HFFc6 (cell line): ENCODE data around the gene ANKRD10. TPM values are rescaled to one million over a fixed set of nuclear protein-coding genes. Genes with fewer than 3 reads are reported as not detected.

Experiments
- DNase-seq: peaks from one replicate; pipeline ENCODE4 v3.0.0-alpha.2; 2018
- H3K27ac Mint-ChIP-seq: 2 replicates; pipeline ENCODE4 v1.8.0; 2020; ENCODE audit warnings: mild to moderate bottlenecking, mixed read lengths
- H3K27me3 Mint-ChIP-seq: 2 replicates; pipeline ENCODE4 v1.8.0; 2021; ENCODE audit warnings: mild to moderate bottlenecking, moderate library complexity, mixed read lengths; ENCODE audit not compliant: insufficient read depth
- H3K36me3 Mint-ChIP-seq: 2 replicates; pipeline ENCODE4 v1.8.0; 2021; ENCODE audit warnings: low read depth, mixed read lengths
- H3K4me1 Mint-ChIP-seq: 2 replicates; pipeline ENCODE4 v1.8.0; 2020; ENCODE audit warnings: low read depth, mixed read lengths
- H3K4me3 Mint-ChIP-seq: 2 replicates; pipeline ENCODE4 v1.8.0; 2020; ENCODE audit warnings: mild to moderate bottlenecking, moderate library complexity, mixed read lengths
- H3K9me3 Mint-ChIP-seq: 2 replicates; pipeline ENCODE4 v1.8.0; 2020; ENCODE audit warnings: mild to moderate bottlenecking, mixed read lengths
- CTCF ChIP-seq: fragments of 200-600 bp; sonication (generic); IDR thresholded peaks from 2 replicates; pipeline ENCODE4 v1.5.0; 2021; ENCODE audit warnings: antibody characterized with exemption, mild to moderate bottlenecking
- total RNA-seq, 6 experiments: library from RNA; stranded (reverse); fragmentation: NEBNext Ultra II Directional; extraction: Animal tissue kit (Norgen Biotek cat#: 25700); gene quantifications; 2 replicates in 1 of 6; 3 replicates in 5 of 6; pipeline ENCODE4 v1.2.3, GENCODE V29; 2021

ANKRD10 gene
- total RNA-seq, 6 experiments from 2014 or later, result 27.1 to 37.2 (median 33.5) TPM

- 0 out of 2 replicates have a peak, but pooled peaks cover 5% of the 10 kb centered on the region for H3K36me3 Mint-ChIP-seq
- no peak for TF ChIP-seq CTCF
- H3K27ac Mint-ChIP-seq, result no peak overlapping the region
- no peak for DNase-seq
- peaks cover 7% of the 10 kb centered on the region for H3K27me3 Mint-ChIP-seq
- H3K9me3 Mint-ChIP-seq, result no peaks in the 10 kb centered on the region
- no peak overlapping the region for H3K4me3 Mint-ChIP-seq
- H3K4me1 Mint-ChIP-seq, result peaks cover 23% of the 10 kb centered on the region
Observed at GRCh38 chr13:110921695-110922094, 6.8 kb upstream of the ANKRD10 start.

GRCh38 chr13:110921209-110921608 is 6.3 kb upstream of the ANKRD10 start:
- Mint-ChIP-seq H3K4me3 (no peak overlapping the region), H3K4me1 (peaks cover 28% of the 10 kb centered on the region), H3K36me3 (0 out of 2 replicates have a peak, but pooled peaks cover 5% of the 10 kb centered on the region), H3K27me3 (peaks cover 7% of the 10 kb centered on the region), H3K9me3 (no peaks in the 10 kb centered on the region), H3K27ac (no peak overlapping the region)
- TF ChIP-seq CTCF, result no peak
- no peak for DNase-seq

- no peak for TF ChIP-seq CTCF
- Mint-ChIP-seq H3K9me3 (no peaks in the 10 kb centered on the region), H3K4me1 (peaks cover 35% of the 10 kb centered on the region), H3K4me3 (no peak overlapping the region), H3K36me3 (0 out of 2 replicates have a peak, but pooled peaks cover 5% of the 10 kb centered on the region), H3K27ac (no peak overlapping the region), H3K27me3 (peaks cover 7% of the 10 kb centered on the region)
- no peak for DNase-seq
Observed at GRCh38 chr13:110920038-110920437, 5.2 kb upstream of the ANKRD10 start.

- H3K4me1 Mint-ChIP-seq, result peaks cover 54% of the 10 kb centered on the region
- H3K9me3 Mint-ChIP-seq, result no peaks in the 10 kb centered on the region
- H3K27me3 Mint-ChIP-seq, result peaks cover 7% of the 10 kb centered on the region
- H3K27ac Mint-ChIP-seq, result peak overlapping the region; percentile 90
- 0 out of 2 replicates have a peak, but pooled peaks cover 5% of the 10 kb centered on the region for H3K36me3 Mint-ChIP-seq
- peak overlapping the region; percentile 89 for H3K4me3 Mint-ChIP-seq
- TF ChIP-seq CTCF, result no peak
- peak; percentile 82 for DNase-seq
Observed at GRCh38 chr13:110916301-110917142, 1.7 kb upstream of the ANKRD10 start.

- TF ChIP-seq CTCF, result no peak
- peak overlapping the region; percentile 89 for H3K4me3 Mint-ChIP-seq
- H3K36me3 Mint-ChIP-seq, result peaks cover 7% of the 10 kb centered on the region; the same call in 1 of the 2 replicates
- no peaks in the 10 kb centered on the region for H3K9me3 Mint-ChIP-seq
- H3K4me1 Mint-ChIP-seq, result peaks cover 58% of the 10 kb centered on the region
- peak; percentile 23 for DNase-seq
- H3K27me3 Mint-ChIP-seq, result 0 out of 2 replicates have a peak, but pooled peaks cover 4% of the 10 kb centered on the region
- H3K27ac Mint-ChIP-seq, result peak overlapping the region; percentile 90
Observed at GRCh38 chr13:110915874-110916206, 971 bp upstream of the ANKRD10 start.
